Right cardiac atrium (tissue), 5 donors: Measurements from ENCODE around the gene KLHL10. TPM values are rescaled to one million over a fixed set of nuclear protein-coding genes. Genes with fewer than 3 reads are reported as not detected.

ENCODE experiments used
- ATAC-seq, 2 donors: fragments of 200-7000 bp; cut with Tn5 transposase; one replicate each; pipeline versions ENCODE4 v1.8.0 to v1.9.1; 2020; ENCODE audit warnings: moderate library complexity in 2 of 2, mild to moderate bottlenecking in 1 of 2
- DNase-seq, 3 donors: peaks; one replicate each; pipeline ENCODE4 v3.0.0-alpha.2; 2020
- H3K27ac ChIP-seq: one replicate; pipeline ENCODE4 v1.5.1; 2013; ENCODE audit warnings: mild to moderate bottlenecking, low read length, control low read depth, moderate library complexity
- H3K27me3 ChIP-seq: one replicate; pipeline ENCODE4 v1.6.1; 2013; ENCODE audit not compliant: control insufficient read depth, insufficient read depth
- H3K4me1 ChIP-seq: one replicate; pipeline ENCODE4 v1.6.1; 2013; ENCODE audit warnings: low read length; ENCODE audit not compliant: control insufficient read depth, insufficient read depth
- H3K4me3 ChIP-seq: one replicate; pipeline ENCODE4 v1.5.1; 2013; ENCODE audit warnings: low read length, control low read depth
- H3K9me3 ChIP-seq: one replicate; pipeline ENCODE4 v1.6.1; 2013; ENCODE audit warnings: low read length; ENCODE audit not compliant: control insufficient read depth
- WGBS: extraction: QIAGEN DNeasy Blood & Tissue Kit; methylation state at CpG from one replicate; pipeline ENCODE4 v1.1.7; 2013; 5-methylcytosine and 5-hydroxymethylcytosine counted together
- intact Hi-C, 4 donors: fragments of 100-400 bp; cut with DNase I; formaldehyde crosslinking; loops; one replicate each; pipeline versions ENCODE4 v1.11.0 to v1.14.0; 2022 to 2023
- long read RNA-seq, 4 donors: library from polyadenylated mRNA; unstranded; transcript quantifications; one replicate each; pipeline ENCODE4 v2.0.0, GENCODE V29; 2020 to 2021
- polyA plus RNA-seq: library from polyadenylated mRNA; stranded (reverse); fragments of 200-250 nt; gene quantifications from one replicate; pipeline ENCODE4 v1.2.3, GENCODE V29; 2013
- total RNA-seq, 4 donors: library from RNA; stranded (reverse); fragmentation: NEBNext Ultra II Directional; extraction: Animal tissue kit (Norgen Biotek cat#: 25700); gene quantifications; one replicate each; pipeline ENCODE4 v1.2.1, GENCODE V29; 2021
- donor health status: healthy with polysubstance abuse.
- donor health status: DM: no; HTN: yes; CAD: no.
- donor health status: DM: no; HTN: no; CAD: no.
- donor health status: DM: no; HTN: yes; CAD: no; lungs with severe emphysema.
- donor health status: DM: yes; HTN: yes; CAD: no.

Gene KLHL10
- total RNA-seq (under 1 TPM in 3 of 4 donors, not detected in 1; 0.26 to 0.33 (median 0.28) TPM), polyA plus RNA-seq (0.09 TPM)
- long read RNA-seq, donor 1, partial matches to known transcripts, result 0 of 1 reads
- long read RNA-seq, donor 1, other reads (novel, unspliced or antisense), result 1 of 1 reads
- long read RNA-seq, donor 2, result 0 reads
- long read RNA-seq, donor 3, result 0 reads
- long read RNA-seq, donor 4, result 0 reads

GRCh38 chr17:41837761-41838538 is at the start of gene KLHL10:
KLHL10 (plus strand) TSS chr17:41837825; CDS start chr17:41837933, 108 bp downstream.
- ATAC-seq, result no peak
- no peak for DNase-seq
- Histone ChIP-seq H3K9me3 (no peaks in the 10 kb centered on the region), H3K4me3 (no peak within 1 kb of the TSS), H3K27me3 (no peaks in the 10 kb centered on the region), H3K27ac (no peak within 1 kb of the TSS), H3K4me1 (no peaks in the 10 kb centered on the region)
- intact Hi-C loops, result no loop called here
- 94% methylated on average over 15 of the region's 15 CpGs for WGBS

DNA sequence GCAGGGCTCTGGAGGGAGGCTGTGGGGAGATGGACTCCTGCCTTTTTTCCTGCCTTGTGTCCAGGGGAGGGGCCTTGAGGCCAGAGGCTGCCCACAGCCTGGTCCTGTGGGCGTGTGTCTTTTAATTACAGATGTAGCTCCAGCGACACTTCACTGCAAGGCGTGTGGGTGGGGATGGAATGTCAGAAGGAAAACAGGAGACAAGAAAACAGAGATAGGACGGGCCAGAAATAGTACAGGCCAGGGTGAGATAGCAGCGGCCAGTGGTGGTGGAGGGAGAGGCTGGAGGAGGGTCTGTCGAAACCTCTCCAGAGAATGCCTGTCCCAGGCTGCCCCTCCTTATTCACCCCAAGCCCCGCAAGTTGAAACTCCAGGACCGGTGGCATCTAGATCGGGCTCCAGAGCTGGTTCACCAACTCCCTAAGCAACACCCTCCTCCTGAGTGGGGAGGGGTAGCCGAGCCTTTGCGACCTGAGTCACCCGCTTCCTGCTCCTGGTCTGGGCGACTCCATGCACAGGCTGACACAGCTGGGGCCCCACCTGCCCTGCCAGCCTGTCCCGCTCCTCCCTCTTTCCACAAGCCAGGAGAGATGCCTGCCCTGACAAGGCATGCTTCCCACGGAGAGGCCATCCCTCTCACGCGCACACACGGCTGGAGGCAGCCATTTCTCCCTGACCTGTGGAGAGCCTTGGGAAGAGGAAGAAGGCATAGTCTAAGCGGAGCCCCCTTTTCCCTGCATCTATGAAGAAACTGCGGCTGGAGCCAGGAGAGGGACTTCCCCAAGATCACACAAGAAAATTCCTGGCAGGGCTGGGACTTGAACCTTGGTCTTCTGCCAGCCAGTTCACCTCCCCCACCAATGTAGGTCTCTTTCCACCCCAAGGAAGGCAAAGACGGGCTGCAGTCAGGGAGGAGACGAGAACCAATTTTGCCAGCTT is 44.5 kb upstream of the KLHL10 start:
- intact Hi-C loops, result no loop called here
- WGBS, result 21% methylated on average over 22 of the region's 22 CpGs
- Histone ChIP-seq H3K27ac (peak overlapping the region; percentile 93), H3K27me3 (no peaks in the 10 kb centered on the region), H3K4me3 (no peak overlapping the region), H3K4me1 (peaks cover 23% of the 10 kb centered on the region), H3K9me3 (no peaks in the 10 kb centered on the region)
- ATAC-seq (peak; percentile 83 to 84), DNase-seq (peak; percentile 69 to 88 (median 82))

DNA sequence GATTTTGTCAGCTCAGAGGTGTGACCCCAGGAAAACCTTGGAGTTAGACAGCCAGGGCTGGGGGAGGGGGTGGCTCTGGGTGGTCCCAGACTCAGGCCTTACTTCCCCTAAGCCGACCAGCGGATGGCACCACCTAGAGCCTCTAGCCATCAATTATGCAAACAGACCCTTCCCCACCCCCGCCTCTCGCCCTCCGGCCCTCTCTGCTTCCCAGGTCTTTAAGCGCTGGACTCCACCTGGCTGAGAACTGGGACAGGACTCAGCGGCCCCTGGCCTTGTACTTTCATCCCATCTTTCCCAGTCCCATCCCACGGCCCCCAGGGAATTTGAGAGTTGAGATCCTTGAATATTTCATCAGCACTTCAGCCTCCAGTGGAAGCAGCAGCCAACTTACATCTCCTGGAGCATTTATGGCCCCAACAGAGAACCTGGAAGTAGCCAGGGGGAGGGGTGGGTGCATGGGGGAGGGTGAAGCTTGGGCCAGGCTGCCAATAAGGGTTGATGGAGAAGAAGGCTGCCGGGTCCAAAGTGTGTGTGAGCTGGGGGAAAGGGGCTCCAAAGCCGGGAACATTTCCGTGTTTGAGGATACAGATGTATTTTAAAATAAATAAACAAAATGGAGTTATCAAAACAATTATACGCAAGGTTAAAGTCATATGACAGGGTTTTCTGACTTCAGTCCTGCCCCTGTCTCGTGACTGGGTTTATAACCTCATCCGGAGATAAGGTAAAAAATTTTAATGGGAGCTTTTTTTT is 43.7 kb upstream of the KLHL10 start:
- intact Hi-C loops, result no loop called here
- Histone ChIP-seq H3K4me1 (peaks cover 23% of the 10 kb centered on the region), H3K27ac (peak overlapping the region; percentile 93), H3K4me3 (no peak overlapping the region), H3K27me3 (no peaks in the 10 kb centered on the region), H3K9me3 (no peaks in the 10 kb centered on the region)
- no peak for DNase-seq
- peak; percentile 5 to 17 for ATAC-seq
- 53% methylated on average over 14 of the region's 14 CpGs for WGBS

GRCh38 chr17:41794540-41794975 is 43.1 kb upstream of the KLHL10 start:
- 93% methylated on average over 5 of the region's 5 CpGs for WGBS
- no peaks in the 10 kb centered on the region for H3K9me3 ChIP-seq
- intact Hi-C loops, result no loop called here
- ATAC-seq (no peak), DNase-seq (no peak)
- H3K4me3 ChIP-seq, result no peak overlapping the region
- H3K4me1 ChIP-seq, result peaks cover 20% of the 10 kb centered on the region
- H3K27me3 ChIP-seq, result no peaks in the 10 kb centered on the region
- H3K27ac ChIP-seq, result peak overlapping the region; percentile 74

DNA sequence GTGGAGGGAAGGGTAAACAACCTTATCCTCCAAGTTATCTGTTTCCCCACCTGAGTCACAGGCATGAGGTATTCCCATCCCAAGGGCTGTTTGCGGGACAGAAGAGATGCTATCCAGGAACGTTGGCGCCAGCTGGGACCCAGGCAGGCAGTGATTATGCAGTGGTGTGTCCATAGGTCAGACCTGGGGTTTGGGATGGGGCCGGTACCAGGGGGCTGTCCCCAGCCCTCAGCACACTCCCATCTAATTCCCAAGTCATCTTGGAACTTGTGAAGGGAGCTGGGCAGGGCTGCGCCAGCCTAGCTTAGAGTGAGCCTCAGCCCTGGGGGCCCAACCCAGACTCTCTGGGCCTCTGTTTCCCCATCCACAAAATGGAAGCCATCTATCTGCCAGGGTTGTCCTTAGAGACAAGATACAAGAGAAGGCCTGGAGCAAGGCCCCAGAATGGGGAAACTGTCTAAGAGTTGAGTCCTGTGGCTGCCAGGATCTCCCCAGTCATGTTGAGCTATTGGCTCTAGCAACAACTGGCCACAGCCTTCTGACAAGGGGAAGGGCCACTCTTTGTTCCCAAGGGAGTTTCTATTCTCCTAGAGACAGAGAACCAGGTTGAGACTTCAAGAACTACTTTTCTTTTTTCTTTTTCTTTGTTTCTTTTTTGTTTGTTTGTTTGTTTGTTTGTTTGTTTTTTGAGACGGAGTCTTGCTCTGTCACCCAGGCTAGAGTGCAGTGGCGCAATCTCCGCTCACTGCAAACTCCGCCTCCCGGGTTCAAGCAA is 41.3 kb upstream of the KLHL10 start:
- Histone ChIP-seq H3K9me3 (no peaks in the 10 kb centered on the region), H3K4me3 (no peak overlapping the region), H3K27me3 (no peaks in the 10 kb centered on the region), H3K27ac (no peak overlapping the region), H3K4me1 (peaks cover 20% of the 10 kb centered on the region)
- DNase-seq, result no peak
- WGBS, result 87% methylated on average over 10 of the region's 10 CpGs
- no peak for ATAC-seq
- intact Hi-C loops, result no loop called here

DNA sequence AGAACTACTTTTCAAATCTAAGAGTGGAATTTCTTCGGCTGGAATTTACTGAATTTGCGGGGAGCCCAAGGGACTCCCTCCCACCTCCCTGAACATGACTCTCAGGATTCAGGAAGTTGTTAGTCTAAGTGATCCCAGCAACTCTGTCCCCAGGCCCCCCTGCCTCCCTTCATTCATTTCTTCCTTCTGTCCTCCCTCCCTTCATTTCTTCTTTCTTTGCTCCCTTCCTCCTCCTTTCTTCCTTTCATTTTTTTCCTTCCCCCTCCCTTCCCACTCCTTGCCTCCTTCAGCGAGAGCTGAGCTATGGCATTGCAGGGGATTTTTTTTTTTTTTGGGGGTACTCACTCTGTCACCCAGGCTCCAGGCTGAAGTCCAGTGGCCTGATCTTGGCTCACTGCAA is 40.2 kb upstream of the KLHL10 start:
- Histone ChIP-seq H3K27ac (no peak overlapping the region), H3K4me1 (peaks cover 17% of the 10 kb centered on the region), H3K9me3 (no peaks in the 10 kb centered on the region), H3K27me3 (no peaks in the 10 kb centered on the region), H3K4me3 (no peak overlapping the region)
- intact Hi-C loops, result no loop called here
- DNase-seq, result no peak
- ATAC-seq, result no peak
- 87% methylated on average over 3 of the region's 3 CpGs for WGBS

DNA sequence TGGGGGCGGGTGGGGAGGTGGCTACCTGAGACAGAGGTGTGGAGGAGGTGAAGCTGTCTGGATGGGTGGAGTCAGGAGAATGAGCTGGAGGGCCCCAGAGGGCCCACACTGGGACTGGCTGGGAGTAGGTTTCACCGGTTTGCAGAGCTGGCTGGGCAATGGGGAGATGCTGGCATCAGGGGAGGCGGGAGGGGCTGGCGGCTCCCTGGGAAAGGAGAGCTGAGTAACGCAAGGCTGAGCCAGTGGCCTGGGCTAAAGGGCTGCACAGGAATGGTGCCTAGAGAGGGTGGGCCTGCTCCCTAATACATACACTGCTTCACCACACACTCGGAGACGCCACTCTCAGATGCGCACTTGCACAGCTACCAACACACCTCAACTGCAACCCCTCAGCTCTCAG is 38.3 kb upstream of the KLHL10 start:
- H3K27ac ChIP-seq, result no peak overlapping the region
- H3K4me1 ChIP-seq, result no peaks in the 10 kb centered on the region
- no peaks in the 10 kb centered on the region for H3K27me3 ChIP-seq
- H3K9me3 ChIP-seq, result no peaks in the 10 kb centered on the region
- 91% methylated on average over 8 of the region's 8 CpGs for WGBS
- no peak overlapping the region for H3K4me3 ChIP-seq
- DNase-seq (no peak), ATAC-seq (no peak)
- intact Hi-C loops, result no loop called here

- no peak overlapping the region for H3K4me3 ChIP-seq
- H3K27ac ChIP-seq, result no peak overlapping the region
- H3K27me3 ChIP-seq, result no peaks in the 10 kb centered on the region
- ATAC-seq (peak; percentile 52 to 54), DNase-seq (no peak)
- H3K9me3 ChIP-seq, result no peaks in the 10 kb centered on the region
- intact Hi-C loops, result loop anchor here in 3 of 4 donors (1.0 to 2.0 kb wide), 3 partner anchors 61 to 62 kb away; no protein-coding TSS in a partner anchor
- H3K4me1 ChIP-seq, result no peaks in the 10 kb centered on the region
- WGBS, result 49% methylated on average over 18 of the region's 18 CpGs
Measured at GRCh38 chr17:41800601-41801373, 36.8 kb upstream of the KLHL10 start.

- peak; percentile 77 to 94 (median 91) for DNase-seq
- Histone ChIP-seq H3K4me3 (no peak overlapping the region), H3K4me1 (no peaks in the 10 kb centered on the region), H3K27ac (no peak overlapping the region), H3K27me3 (no peaks in the 10 kb centered on the region), H3K9me3 (no peaks in the 10 kb centered on the region)
- intact Hi-C loops, result loop anchor here (1.0 to 2.0 kb wide), 3 partner anchors 62 to 63 kb away; no protein-coding TSS in a partner anchor
- ATAC-seq, result peak; percentile 78 to 83
- WGBS, result 14% methylated on average over 14 of the region's 14 CpGs
Measured at GRCh38 chr17:41801374-41802271, 36.0 kb upstream of the KLHL10 start.
